Mesenchymal stem cell (in vitro differentiated cells and primary cell): ENCODE data around the gene RASSF6.

Experiments
- DNase-seq: peaks from one replicate; pipeline ENCODE4 v3.0.0-alpha.2; 2013
- H2AFZ ChIP-seq: one replicate; pipeline ENCODE4 v1.6.1; 2013; ENCODE audit warnings: low read depth, mild to moderate bottlenecking, control low read depth, inconsistent platforms, low read length, moderate library complexity
- H2AK5ac ChIP-seq: 2 replicates; pipeline ENCODE4 v1.6.1; 2013; ENCODE audit warnings: low read length, moderate library complexity, mild to moderate bottlenecking, inconsistent platforms; ENCODE audit not compliant: severe bottlenecking
- H2BK120ac ChIP-seq: one replicate; pipeline ENCODE4 v1.6.1; 2013; ENCODE audit warnings: low read depth, mild to moderate bottlenecking, inconsistent platforms, low read length, moderate library complexity
- H2BK12ac ChIP-seq, 2 experiments: one replicate each; pipeline ENCODE4 v1.6.1; 2013; ENCODE audit warnings: inconsistent platforms in 2 of 2, low read length in 2 of 2, mild to moderate bottlenecking in 2 of 2, moderate library complexity in 2 of 2, control low read depth in 1 of 2
- H2BK15ac ChIP-seq: one replicate; pipeline ENCODE4 v1.6.1; 2013; ENCODE audit warnings: mild to moderate bottlenecking, low read depth, inconsistent platforms; ENCODE audit not compliant: poor library complexity, severe bottlenecking
- H2BK5ac ChIP-seq: 2 replicates; pipeline ENCODE4 v1.6.1; 2013; ENCODE audit warnings: low read depth, mild to moderate bottlenecking, low read length, control low read depth, inconsistent platforms; ENCODE audit not compliant: poor library complexity, severe bottlenecking
- H3K14ac ChIP-seq, 2 experiments: one replicate each; pipeline ENCODE4 v1.6.1; 2013; ENCODE audit warnings: inconsistent platforms in 2 of 2, low read length in 2 of 2, control low read depth in 1 of 2, mild to moderate bottlenecking in 1 of 2, moderate library complexity in 1 of 2
- H3K18ac ChIP-seq, 2 experiments: one replicate each; pipeline ENCODE4 v1.6.1; 2013; ENCODE audit warnings: inconsistent platforms in 2 of 2, low read length in 2 of 2, control low read depth in 1 of 2, low read depth in 1 of 2, mild to moderate bottlenecking in 1 of 2
- H3K23ac ChIP-seq, 2 experiments: one replicate each; pipeline ENCODE4 v1.6.1; 2013; ENCODE audit warnings: inconsistent platforms in 2 of 2, low read length in 2 of 2, mild to moderate bottlenecking in 2 of 2, moderate library complexity in 2 of 2, control low read depth in 1 of 2
- H3K27ac ChIP-seq: 2 replicates; pipeline ENCODE4 v1.5.1; 2013; ENCODE audit warnings: mild to moderate bottlenecking, moderate library complexity, low read length, control low read depth, inconsistent platforms; ENCODE audit not compliant: poor library complexity, severe bottlenecking
- H3K27me3 ChIP-seq, 2 experiments: 2 replicates each; pipeline versions ENCODE4 v1.6.1 to v1.7.0; 2013; ENCODE audit warnings: low read length in 2 of 2, mild to moderate bottlenecking in 2 of 2, moderate library complexity in 2 of 2, control low read depth in 1 of 2, inconsistent platforms in 1 of 2; ENCODE audit not compliant: control insufficient read depth in 1 of 2, insufficient read depth in 1 of 2
- H3K36me3 ChIP-seq, 2 experiments: 2 replicates each; pipeline versions ENCODE4 v1.6.1 to v1.7.0; 2013; ENCODE audit warnings: low read length in 2 of 2, control low read depth in 1 of 2, inconsistent platforms in 1 of 2, low read depth in 1 of 2, mild to moderate bottlenecking in 1 of 2; ENCODE audit not compliant: insufficient read depth in 2 of 2, control insufficient read depth in 1 of 2
- H3K4ac ChIP-seq, 2 experiments: one replicate each; pipeline ENCODE4 v1.6.1; 2013; ENCODE audit warnings: inconsistent platforms in 2 of 2, low read length in 2 of 2, mild to moderate bottlenecking in 2 of 2, moderate library complexity in 2 of 2, control low read depth in 1 of 2, low read depth in 1 of 2
- H3K4me1 ChIP-seq: 2 replicates; pipeline ENCODE4 v1.6.1; 2013; ENCODE audit warnings: low read depth, low read length, control low read depth; ENCODE audit not compliant: control insufficient read depth, insufficient read depth
- H3K4me2 ChIP-seq: 2 replicates; pipeline ENCODE4 v1.6.1; 2013; ENCODE audit warnings: low read length, mild to moderate bottlenecking, inconsistent platforms; ENCODE audit not compliant: poor library complexity, severe bottlenecking
- H3K4me3 ChIP-seq, 2 experiments: 2 replicates each; pipeline versions ENCODE4 v1.5.1 to v1.7.0; 2013; ENCODE audit warnings: low read length in 2 of 2, mild to moderate bottlenecking in 2 of 2, control low read depth in 1 of 2, low read depth in 1 of 2; ENCODE audit not compliant: insufficient read depth in 1 of 2
- H3K79me1 ChIP-seq: replicated peaks from 2 replicates; pipeline ENCODE4 v1.6.1; 2013; ENCODE audit warnings: mild to moderate bottlenecking, control low read depth, low read length, inconsistent platforms; ENCODE audit not compliant: poor library complexity, severe bottlenecking
- H3K9ac ChIP-seq: 2 replicates; pipeline ENCODE4 v1.7.0; 2013; ENCODE audit warnings: mild to moderate bottlenecking, low read length, moderate library complexity
- H3K9me3 ChIP-seq: 2 replicates; pipeline ENCODE4 v1.7.0; 2013; ENCODE audit warnings: mild to moderate bottlenecking, low read length; ENCODE audit not compliant: control insufficient read depth
- H4K8ac ChIP-seq: one replicate; pipeline ENCODE4 v1.6.1; 2013; ENCODE audit warnings: inconsistent platforms, mild to moderate bottlenecking, low read length, moderate library complexity
- H4K91ac ChIP-seq: one replicate; pipeline ENCODE4 v1.6.1; 2013; ENCODE audit warnings: mild to moderate bottlenecking, low read length, inconsistent platforms
- WGBS: methylation state at CpG from one replicate; pipeline ENCODE4 v1.1.7; 2013; ENCODE audit warnings: mixed read lengths; 5-methylcytosine and 5-hydroxymethylcytosine counted together

RASSF6 gene

DNA sequence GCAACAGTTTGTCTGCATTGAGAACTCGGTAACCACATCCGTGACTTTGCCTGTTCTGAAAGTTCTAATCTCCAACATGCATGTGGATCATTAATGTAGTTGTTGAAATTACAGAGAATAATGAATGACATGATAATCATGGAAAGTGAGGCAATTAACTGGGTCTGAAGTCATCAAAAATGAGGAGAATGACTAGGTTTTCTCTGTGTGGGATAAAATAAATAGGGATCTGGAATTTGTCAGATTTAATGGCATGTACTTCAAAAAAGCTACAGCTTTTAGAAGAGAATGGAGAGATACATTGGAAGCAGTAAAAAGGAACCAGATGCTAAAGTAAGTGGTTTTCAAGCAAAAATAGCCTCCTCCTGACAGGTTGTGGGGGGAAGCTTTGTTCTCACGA, 79.4 kb downstream of the RASSF6 start:
- H3K18ac ChIP-seq: no peak overlapping the region
- no peak overlapping the region for H2AFZ ChIP-seq
- no peak overlapping the region for H3K4me2 ChIP-seq
- no peaks in the 10 kb centered on the region for H3K36me3 ChIP-seq
- H3K4me3 ChIP-seq: no peak overlapping the region
- H3K27me3 ChIP-seq: peaks cover 0 to 5% of the 10 kb centered on the region in 2 experiments
- H3K14ac ChIP-seq: no peak overlapping the region
- H4K8ac ChIP-seq: no peak overlapping the region
- H3K9ac ChIP-seq: no peak overlapping the region
- H2AK5ac ChIP-seq: no peak overlapping the region
- H3K79me1 ChIP-seq: no peaks in the 10 kb centered on the region
- no peak overlapping the region for H2BK15ac ChIP-seq
- H3K23ac ChIP-seq: no peak overlapping the region
- H3K4ac ChIP-seq: no peak overlapping the region
- no peaks in the 10 kb centered on the region for H3K9me3 ChIP-seq
- no peak overlapping the region for H4K91ac ChIP-seq
- H3K27ac ChIP-seq: no peak overlapping the region
- no peaks in the 10 kb centered on the region for H3K4me1 ChIP-seq
- H2BK12ac ChIP-seq: no peak overlapping the region
- no peak overlapping the region for H2BK5ac ChIP-seq
- WGBS: 84% methylated on average over 3 of the region's 3 CpGs
- no peak for DNase-seq
- H2BK120ac ChIP-seq: no peak overlapping the region

DNA sequence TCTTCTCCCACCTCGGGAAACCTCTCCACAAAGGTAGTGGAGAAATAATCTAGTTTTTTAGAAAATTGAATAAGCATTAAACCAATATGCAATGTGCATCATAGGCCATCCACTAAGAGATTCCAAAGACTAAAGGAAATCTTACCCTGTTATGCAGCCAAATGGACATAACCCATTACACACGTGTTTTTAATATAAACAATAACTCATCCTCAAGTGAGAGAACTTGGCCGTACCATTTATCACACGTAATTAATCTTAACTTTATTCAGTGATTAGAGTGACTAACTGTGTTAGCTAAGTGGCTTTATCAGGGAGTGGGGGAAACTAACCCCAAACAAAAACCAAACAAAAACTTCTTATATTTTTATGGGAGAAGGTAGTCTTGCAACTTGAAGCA, 80.8 kb downstream of the RASSF6 start:
- Histone ChIP-seq H3K9me3 (no peaks in the 10 kb centered on the region), H3K27me3 (peaks cover 0 to 5% of the 10 kb centered on the region in 2 experiments), H2AFZ (no peak overlapping the region), H2AK5ac (no peak overlapping the region), H3K79me1 (no peaks in the 10 kb centered on the region), H2BK5ac (no peak overlapping the region), H3K14ac (no peak overlapping the region), H3K27ac (no peak overlapping the region), H3K4ac (no peak overlapping the region), H2BK15ac (no peak overlapping the region), H3K4me3 (no peak overlapping the region), H3K23ac (no peak overlapping the region), H4K8ac (no peak overlapping the region), H4K91ac (no peak overlapping the region), H3K4me1 (no peaks in the 10 kb centered on the region), H2BK12ac (no peak overlapping the region), H3K36me3 (no peaks in the 10 kb centered on the region), H3K9ac (no peak overlapping the region), H3K4me2 (no peak overlapping the region), H2BK120ac (no peak overlapping the region), H3K18ac (no peak overlapping the region)
- WGBS: no CpG with 5 or more reads among the region's 4 CpGs
- DNase-seq: no peak

DNA sequence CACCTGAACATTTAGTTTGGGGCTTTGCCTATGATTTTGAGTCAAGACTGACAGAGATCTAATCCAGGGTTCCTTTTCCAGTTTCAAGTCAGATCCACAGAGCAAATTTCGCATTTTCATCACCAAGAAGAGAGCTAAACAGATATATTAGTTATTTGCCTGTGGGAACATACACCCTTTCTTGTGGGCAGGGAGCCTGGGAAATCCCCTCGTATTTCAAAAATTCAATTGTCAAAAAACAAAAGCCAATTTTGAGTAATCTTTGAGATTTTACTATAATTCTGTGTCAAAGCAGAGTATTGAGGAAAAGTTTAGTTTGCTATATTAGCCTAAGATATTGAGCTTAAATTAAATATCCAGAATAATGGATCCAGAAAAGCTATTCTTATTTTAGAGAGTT, 82.1 kb downstream of the RASSF6 start:
- no peak for DNase-seq
- Histone ChIP-seq H3K4me3 (no peak overlapping the region), H3K4me1 (no peaks in the 10 kb centered on the region), H3K18ac (no peak overlapping the region), H3K4ac (no peak overlapping the region), H2BK15ac (no peak overlapping the region), H3K9ac (no peak overlapping the region), H4K8ac (no peak overlapping the region), H3K27ac (no peak overlapping the region), H3K79me1 (no peaks in the 10 kb centered on the region), H3K23ac (no peak overlapping the region), H3K9me3 (no peaks in the 10 kb centered on the region), H3K36me3 (no peaks in the 10 kb centered on the region), H3K4me2 (no peak overlapping the region), H2BK5ac (no peak overlapping the region), H3K14ac (no peak overlapping the region), H3K27me3 (peaks cover 0 to 5% of the 10 kb centered on the region in 2 experiments), H4K91ac (no peak overlapping the region), H2BK12ac (no peak overlapping the region), H2AFZ (no peak overlapping the region), H2AK5ac (no peak overlapping the region), H2BK120ac (no peak overlapping the region)
- 100% methylated on average over 1 of the region's 2 CpGs for WGBS

DNA sequence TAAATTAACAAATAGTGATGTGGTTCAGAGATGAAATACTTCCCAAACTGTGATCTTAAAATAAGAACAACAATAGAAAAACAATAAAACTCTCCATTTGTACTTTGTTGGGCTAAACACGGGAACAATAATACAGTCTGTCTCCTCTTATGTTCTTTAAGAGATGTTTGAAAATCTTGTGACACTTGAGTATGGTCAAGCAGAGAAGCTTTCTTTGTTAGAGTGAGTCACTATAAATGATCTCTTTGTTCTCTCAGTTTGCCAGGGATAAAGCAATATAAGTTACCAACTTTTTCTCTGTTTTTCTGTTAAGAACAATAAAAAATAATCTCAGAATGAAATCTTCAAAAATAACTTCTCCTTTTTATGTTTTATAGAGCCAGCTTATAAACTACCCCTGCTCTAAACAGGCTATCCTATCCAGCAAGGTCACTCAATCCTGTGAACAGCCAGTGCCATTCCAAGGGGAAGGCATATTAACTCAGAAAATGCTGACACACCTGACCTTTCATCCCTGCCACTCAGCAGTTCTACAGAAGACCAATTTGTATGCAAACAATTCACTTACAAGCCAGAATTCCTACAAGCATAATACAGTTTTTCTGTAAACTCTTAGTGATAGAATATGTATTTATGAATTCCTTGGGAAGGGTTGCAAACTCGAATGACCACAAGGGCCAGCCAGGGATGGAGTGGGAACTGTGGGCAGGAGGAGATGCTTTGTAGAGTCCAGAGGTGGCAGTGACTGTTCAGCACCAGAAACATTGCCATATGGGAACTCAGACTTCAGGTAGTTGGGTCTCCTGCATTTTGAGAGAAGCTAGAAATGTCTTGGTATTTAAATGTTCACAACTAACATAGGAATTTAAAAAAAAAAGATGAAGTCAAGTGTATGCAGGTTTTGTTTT, 86.5 kb downstream of the RASSF6 start:
- H3K4ac ChIP-seq: no peak overlapping the region
- H3K9me3 ChIP-seq: no peaks in the 10 kb centered on the region
- no peak overlapping the region for H3K18ac ChIP-seq
- H4K8ac ChIP-seq: no peak overlapping the region
- H3K27ac ChIP-seq: no peak overlapping the region
- no peak overlapping the region for H4K91ac ChIP-seq
- no peak overlapping the region for H2AFZ ChIP-seq
- no peak overlapping the region for H2BK15ac ChIP-seq
- H3K4me1 ChIP-seq: no peaks in the 10 kb centered on the region
- H3K9ac ChIP-seq: no peak overlapping the region
- no peak overlapping the region for H2BK120ac ChIP-seq
- no peaks in the 10 kb centered on the region for H3K79me1 ChIP-seq
- no peak overlapping the region for H3K4me3 ChIP-seq
- no peaks in the 10 kb centered on the region for H3K27me3 ChIP-seq
- H3K14ac ChIP-seq: no peak overlapping the region
- no peak overlapping the region for H2AK5ac ChIP-seq
- H3K4me2 ChIP-seq: no peak overlapping the region
- H3K23ac ChIP-seq: no peak overlapping the region
- H3K36me3 ChIP-seq: no peaks in the 10 kb centered on the region
- no peak overlapping the region for H2BK12ac ChIP-seq
- DNase-seq: no peak
- no peak overlapping the region for H2BK5ac ChIP-seq
- 85% methylated on average over 2 of the region's 2 CpGs for WGBS
